ENCODE measurements around the gene SHROOM2. TPM values are rescaled to one million over a fixed set of nuclear protein-coding genes. Genes with fewer than 3 reads are reported as not detected.
A peak's percentile ranks its signal among the peaks of the same experiment; 100 is the strongest.

Gene SHROOM2
- total RNA-seq, 1 experiment from 2014 or later: 13.9 TPM

GRCh38 chrX:9885150-9885549 is 98.9 kb downstream of the SHROOM2 start:
- peaks cover 4 to 24% of the 10 kb centered on the region in 2 experiments for H3K4me1 Mint-ChIP-seq
- H2BK15ac ChIP-seq (ENCODE audit: low read depth, low read length): no peak overlapping the region
- no peak overlapping the region for H4K5ac ChIP-seq (ENCODE audit: insufficient read length, low read depth, low read length)
- H3K4me2 ChIP-seq (ENCODE audit: insufficient read depth, insufficient read length, low read length): no peak overlapping the region
- peaks cover 8 to 25% (median 12%) of the 10 kb centered on the region in 3 experiments; a peak in 6 of 7 replicates for H3K36me3 Mint-ChIP-seq (ENCODE audit: insufficient read depth in 1 of 3, low read depth in 3 of 3)
- H3K27ac ChIP-seq (ENCODE audit: insufficient read length, low read depth, low read length): no peak overlapping the region
- no peak overlapping the region for H2AK5ac ChIP-seq (ENCODE audit: insufficient read length, low read length)
- no peaks in the 10 kb centered on the region for H3K27me3 ChIP-seq (ENCODE audit: insufficient read depth, low read length)
- no peak overlapping the region for H3T11ph ChIP-seq (ENCODE audit: low read length)
- no peak overlapping the region for H3K14ac ChIP-seq (ENCODE audit: insufficient read depth, low read length)
- H2BK5ac ChIP-seq (ENCODE audit: insufficient read length, low read length): no peak overlapping the region
- H2BK20ac ChIP-seq (ENCODE audit: low read depth, low read length, poor library complexity, severe bottlenecking): no peak overlapping the region
- no peak overlapping the region for H4K8ac ChIP-seq (replicated peaks; ENCODE audit: insufficient read length, low read depth, low read length)
- no peak overlapping the region for H3K23ac ChIP-seq (ENCODE audit: insufficient read length, low read depth, low read length)
- no peak overlapping the region for H4K91ac ChIP-seq (ENCODE audit: insufficient read length, low read depth, low read length)
- no peak overlapping the region for H3K4me3 Mint-ChIP-seq
- no peak overlapping the region for H2AFZ ChIP-seq (ENCODE audit: low read length)
- TF ChIP-seq, protein P1, sequence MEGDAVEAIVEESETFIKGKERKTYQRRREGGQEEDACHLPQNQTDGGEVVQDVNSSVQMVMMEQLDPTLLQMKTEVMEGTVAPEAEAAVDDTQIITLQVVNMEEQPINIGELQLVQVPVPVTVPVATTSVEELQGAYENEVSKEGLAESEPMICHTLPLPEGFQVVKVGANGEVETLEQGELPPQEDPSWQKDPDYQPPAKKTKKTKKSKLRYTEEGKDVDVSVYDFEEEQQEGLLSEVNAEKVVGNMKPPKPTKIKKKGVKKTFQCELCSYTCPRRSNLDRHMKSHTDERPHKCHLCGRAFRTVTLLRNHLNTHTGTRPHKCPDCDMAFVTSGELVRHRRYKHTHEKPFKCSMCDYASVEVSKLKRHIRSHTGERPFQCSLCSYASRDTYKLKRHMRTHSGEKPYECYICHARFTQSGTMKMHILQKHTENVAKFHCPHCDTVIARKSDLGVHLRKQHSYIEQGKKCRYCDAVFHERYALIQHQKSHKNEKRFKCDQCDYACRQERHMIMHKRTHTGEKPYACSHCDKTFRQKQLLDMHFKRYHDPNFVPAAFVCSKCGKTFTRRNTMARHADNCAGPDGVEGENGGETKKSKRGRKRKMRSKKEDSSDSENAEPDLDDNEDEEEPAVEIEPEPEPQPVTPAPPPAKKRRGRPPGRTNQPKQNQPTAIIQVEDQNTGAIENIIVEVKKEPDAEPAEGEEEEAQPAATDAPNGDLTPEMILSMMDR (conservative IDR thresholded peaks at IDR 0.05): peak; percentile 75
- H4K20me1 ChIP-seq (ENCODE audit: control insufficient read depth, insufficient read depth, insufficient read length): no peaks in the 10 kb centered on the region
- no peak overlapping the region for H3K18ac ChIP-seq (ENCODE audit: insufficient read length, low read depth, low read length)
- H3K9me3 Mint-ChIP-seq: peaks cover 3 to 40% of the 10 kb centered on the region in 2 experiments; a peak in 3 of 5 replicates
- peaks cover 2% of the 10 kb centered on the region for H3K79me1 ChIP-seq (ENCODE audit: insufficient read depth, low read depth, low read length, poor library complexity, severe bottlenecking)
- H3K27ac Mint-ChIP-seq: no peak overlapping the region
- no CpG with 5 or more reads among the region's 8 CpGs for WGBS (ENCODE audit: extremely low coverage, insufficient read length, low lambda C conversion rate)
- no peaks in the 10 kb centered on the region; the same call in none of the 2 replicates for H3K27me3 Mint-ChIP-seq (ENCODE audit: low read depth)
- H3K9ac ChIP-seq (ENCODE audit: extremely low read depth, insufficient read length, low read length): no peak overlapping the region
- no peaks in the 10 kb centered on the region for H3K9me3 ChIP-seq (ENCODE audit: control insufficient read depth, low read depth, low read length)
- H3K23me2 ChIP-seq (ENCODE audit: insufficient read length, low read depth, low read length, poor library complexity, severe bottlenecking): no peaks in the 10 kb centered on the region
- no peak overlapping the region for H2BK120ac ChIP-seq (ENCODE audit: low read depth, low read length, poor library complexity, severe bottlenecking)
- no peak overlapping the region for H3K56ac ChIP-seq (ENCODE audit: insufficient read length, low read depth, low read length)
- no peaks in the 10 kb centered on the region for H3K4me1 ChIP-seq (ENCODE audit: insufficient read depth, low read length)
- H3K79me2 ChIP-seq (ENCODE audit: insufficient read depth, low read length): no peaks in the 10 kb centered on the region; the same call in 1 of the 2 replicates
- no peak overlapping the region for H3K4ac ChIP-seq (ENCODE audit: low read depth, low read length)
- H2BK12ac ChIP-seq (ENCODE audit: insufficient read length, low read depth, low read length): no peak overlapping the region
- peak; percentile 69 for DNase-seq
